HL-60 (cell line): ENCODE measurements around the gene SLC29A3.

ENCODE experiments used
- DNase-seq, 2 experiments: peaks; one replicate each; pipeline ENCODE4 v3.0.0-alpha.2; 2010 to 2020; ENCODE audit warnings: low read depth in 1 of 2, low spot score in 1 of 2
- H3K27ac ChIP-seq: fragments of 250-450 bp; sonication (Bioruptor Pico); replicated peaks from 2 replicates; pipeline ENCODE4 v1.5.1; 2020; ENCODE audit warnings: mild to moderate bottlenecking, moderate library complexity
- H3K27me3 ChIP-seq: fragments of 250-450 bp; sonication (Bioruptor Pico); 2 replicates; pipeline ENCODE4 v1.5.1; 2021; ENCODE audit warnings: mild to moderate bottlenecking, moderate library complexity; ENCODE audit not compliant: insufficient read depth, poor library complexity, severe bottlenecking
- H3K4me3 ChIP-seq: replicated peaks from 2 replicates; pipeline ENCODE4 v1.5.1; 2011; ENCODE audit warnings: mild to moderate bottlenecking, control low read depth, low read length; ENCODE audit not compliant: insufficient read depth
- CTCF ChIP-seq: IDR thresholded peaks from one replicate; pipeline ENCODE4 v1.5.1; 2011; ENCODE audit warnings: low read length, control low read depth, inconsistent platforms; ENCODE audit not compliant: insufficient read depth
- GABPA ChIP-seq: IDR thresholded peaks from 2 replicates; pipeline ENCODE4 v1.6.1; 2012; ENCODE audit warnings: low read depth
- POLR2AphosphoS5 ChIP-seq: IDR thresholded peaks from 2 replicates; pipeline ENCODE4 v1.6.1; 2012; ENCODE audit warnings: low read depth
- REST ChIP-seq: IDR thresholded peaks from 2 replicates; pipeline ENCODE4 v1.6.1; 2012; ENCODE audit warnings: low read depth; ENCODE audit not compliant: insufficient replicate concordance
- SPI1 ChIP-seq: IDR thresholded peaks from 2 replicates; pipeline ENCODE4 v1.6.1; 2012; ENCODE audit warnings: low read depth, mild to moderate bottlenecking, borderline replicate concordance

The SLC29A3 gene

DNA sequence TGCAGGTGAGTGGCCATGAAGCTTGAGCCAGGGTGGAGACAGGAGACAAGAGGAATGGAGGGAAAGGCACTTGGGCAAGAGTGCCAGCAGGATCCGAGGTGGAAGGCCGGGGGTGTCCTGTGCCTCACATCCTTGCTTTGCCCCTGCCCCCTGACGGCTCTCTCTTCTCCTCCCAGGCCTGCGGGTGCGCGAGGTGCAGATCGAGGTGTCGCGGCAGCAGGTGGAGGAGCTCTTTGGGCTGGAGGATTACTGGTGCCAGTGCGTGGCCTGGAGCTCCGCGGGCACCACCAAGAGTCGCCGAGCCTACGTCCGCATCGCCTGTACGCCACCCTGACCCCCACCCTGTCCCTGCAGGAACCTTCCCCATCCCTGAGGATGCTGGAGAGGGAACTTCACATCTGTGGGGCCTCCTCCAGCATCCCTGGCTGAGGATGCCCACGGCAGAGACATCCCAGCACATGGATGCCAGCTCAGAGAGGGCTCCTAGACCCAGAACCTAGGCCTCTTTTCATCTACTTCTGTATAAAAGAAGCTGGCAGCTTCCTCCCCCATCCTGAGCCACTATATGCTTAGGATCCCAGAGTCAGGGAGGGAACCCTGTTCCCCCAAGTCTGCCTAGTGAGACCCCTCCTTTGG is 34.4 kb upstream of the SLC29A3 start:
- Histone ChIP-seq H3K27ac (no peak overlapping the region), H3K4me3 (no peak overlapping the region), H3K27me3 (no peaks in the 10 kb centered on the region)
- DNase-seq, result no peak
- no peak for TF ChIP-seq POLR2AphosphoS5
- TF ChIP-seq REST, result no peak
- TF ChIP-seq SPI1, result no peak
- no peak for TF ChIP-seq GABPA
- no peak for TF ChIP-seq CTCF

- TF ChIP-seq POLR2AphosphoS5, result no peak
- no peak for TF ChIP-seq REST
- TF ChIP-seq CTCF, result peak; percentile 42
- Histone ChIP-seq H3K27ac (no peak overlapping the region), H3K27me3 (no peaks in the 10 kb centered on the region), H3K4me3 (no peak overlapping the region)
- DNase-seq, result peak in 1 of 2 experiments; percentile 17
These were observed 33.9 kb upstream of the SLC29A3 start for GRCh38 chr10:71285180-71285545.

GRCh38 chr10:71285986-71286385 is 33.1 kb upstream of the SLC29A3 start:
- no peak overlapping the region for H3K4me3 ChIP-seq
- DNase-seq, result no peak
- H3K27ac ChIP-seq, result no peak overlapping the region
- H3K27me3 ChIP-seq, result no peaks in the 10 kb centered on the region
- TF ChIP-seq POLR2AphosphoS5, result no peak
- TF ChIP-seq SPI1, result no peak
- no peak for TF ChIP-seq REST
- TF ChIP-seq GABPA, result no peak
- TF ChIP-seq CTCF, result no peak
